ENCODE data around the gene FGFR3.

DNA sequence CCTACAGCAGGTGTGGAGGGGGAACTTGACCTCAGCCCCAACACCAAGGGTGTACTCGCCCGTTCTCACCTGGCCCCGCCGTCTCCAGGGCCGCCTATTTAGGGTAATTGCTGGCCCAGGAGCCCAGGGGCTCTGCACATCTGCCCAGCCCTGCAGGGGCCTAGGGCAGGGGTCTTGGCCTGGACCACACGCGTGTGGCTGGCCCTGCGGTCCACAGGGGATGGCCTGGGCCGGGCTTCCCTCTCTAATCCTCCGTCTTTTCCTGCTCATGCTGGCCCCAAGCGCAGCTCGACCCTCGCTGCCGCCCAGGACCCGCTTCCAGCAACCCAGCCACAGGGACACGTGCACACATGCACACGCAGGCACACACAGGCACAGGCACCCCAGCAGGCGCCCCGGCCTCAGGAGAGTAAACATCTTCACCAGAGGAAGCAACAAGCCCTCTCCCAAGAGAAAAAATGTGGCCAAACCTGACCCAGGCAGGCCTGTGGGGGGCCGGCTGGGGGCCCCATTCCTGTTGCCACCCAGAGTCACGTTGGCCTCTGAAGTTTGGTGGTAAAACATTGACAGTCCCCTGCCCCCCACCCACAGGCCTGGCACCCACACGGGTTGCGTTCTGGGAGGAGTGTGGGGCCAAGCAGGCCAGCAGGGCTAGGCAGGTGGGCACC is 24.6 kb upstream of the FGFR3 start:
- no peak for TF ChIP-seq JUND (IDR thresholded peaks at IDR 0.05)
- TF ChIP-seq POLR2AphosphoS5 (IDR thresholded peaks at IDR 0.05; ENCODE audit: low read depth, low read length): no peak
- no peak for TF ChIP-seq GABPA (IDR thresholded peaks at IDR 0.05; ENCODE audit: low read depth)
- TF ChIP-seq, protein P1, sequence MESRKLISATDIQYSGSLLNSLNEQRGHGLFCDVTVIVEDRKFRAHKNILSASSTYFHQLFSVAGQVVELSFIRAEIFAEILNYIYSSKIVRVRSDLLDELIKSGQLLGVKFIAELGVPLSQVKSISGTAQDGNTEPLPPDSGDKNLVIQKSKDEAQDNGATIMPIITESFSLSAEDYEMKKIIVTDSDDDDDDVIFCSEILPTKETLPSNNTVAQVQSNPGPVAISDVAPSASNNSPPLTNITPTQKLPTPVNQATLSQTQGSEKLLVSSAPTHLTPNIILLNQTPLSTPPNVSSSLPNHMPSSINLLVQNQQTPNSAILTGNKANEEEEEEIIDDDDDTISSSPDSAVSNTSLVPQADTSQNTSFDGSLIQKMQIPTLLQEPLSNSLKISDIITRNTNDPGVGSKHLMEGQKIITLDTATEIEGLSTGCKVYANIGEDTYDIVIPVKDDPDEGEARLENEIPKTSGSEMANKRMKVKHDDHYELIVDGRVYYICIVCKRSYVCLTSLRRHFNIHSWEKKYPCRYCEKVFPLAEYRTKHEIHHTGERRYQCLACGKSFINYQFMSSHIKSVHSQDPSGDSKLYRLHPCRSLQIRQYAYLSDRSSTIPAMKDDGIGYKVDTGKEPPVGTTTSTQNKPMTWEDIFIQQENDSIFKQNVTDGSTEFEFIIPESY (IDR thresholded peaks at IDR 0.05; ENCODE audit: borderline replicate concordance, low read depth): no peak
- TF ChIP-seq SIN3A (IDR thresholded peaks at IDR 0.05; ENCODE audit: borderline replicate concordance, low read depth, low read length): no peak
- TF ChIP-seq, protein P2, sequence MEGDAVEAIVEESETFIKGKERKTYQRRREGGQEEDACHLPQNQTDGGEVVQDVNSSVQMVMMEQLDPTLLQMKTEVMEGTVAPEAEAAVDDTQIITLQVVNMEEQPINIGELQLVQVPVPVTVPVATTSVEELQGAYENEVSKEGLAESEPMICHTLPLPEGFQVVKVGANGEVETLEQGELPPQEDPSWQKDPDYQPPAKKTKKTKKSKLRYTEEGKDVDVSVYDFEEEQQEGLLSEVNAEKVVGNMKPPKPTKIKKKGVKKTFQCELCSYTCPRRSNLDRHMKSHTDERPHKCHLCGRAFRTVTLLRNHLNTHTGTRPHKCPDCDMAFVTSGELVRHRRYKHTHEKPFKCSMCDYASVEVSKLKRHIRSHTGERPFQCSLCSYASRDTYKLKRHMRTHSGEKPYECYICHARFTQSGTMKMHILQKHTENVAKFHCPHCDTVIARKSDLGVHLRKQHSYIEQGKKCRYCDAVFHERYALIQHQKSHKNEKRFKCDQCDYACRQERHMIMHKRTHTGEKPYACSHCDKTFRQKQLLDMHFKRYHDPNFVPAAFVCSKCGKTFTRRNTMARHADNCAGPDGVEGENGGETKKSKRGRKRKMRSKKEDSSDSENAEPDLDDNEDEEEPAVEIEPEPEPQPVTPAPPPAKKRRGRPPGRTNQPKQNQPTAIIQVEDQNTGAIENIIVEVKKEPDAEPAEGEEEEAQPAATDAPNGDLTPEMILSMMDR (IDR thresholded peaks at IDR 0.05): no peak
- TF ChIP-seq, protein P3, sequence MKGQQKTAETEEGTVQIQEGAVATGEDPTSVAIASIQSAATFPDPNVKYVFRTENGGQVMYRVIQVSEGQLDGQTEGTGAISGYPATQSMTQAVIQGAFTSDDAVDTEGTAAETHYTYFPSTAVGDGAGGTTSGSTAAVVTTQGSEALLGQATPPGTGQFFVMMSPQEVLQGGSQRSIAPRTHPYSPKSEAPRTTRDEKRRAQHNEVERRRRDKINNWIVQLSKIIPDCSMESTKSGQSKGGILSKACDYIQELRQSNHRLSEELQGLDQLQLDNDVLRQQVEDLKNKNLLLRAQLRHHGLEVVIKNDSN (IDR thresholded peaks at IDR 0.05; ENCODE audit: borderline replicate concordance, low read depth): no peak
- TF ChIP-seq NFIC (IDR thresholded peaks at IDR 0.05; ENCODE audit: borderline replicate concordance): no peak
- TF ChIP-seq, protein P4, sequence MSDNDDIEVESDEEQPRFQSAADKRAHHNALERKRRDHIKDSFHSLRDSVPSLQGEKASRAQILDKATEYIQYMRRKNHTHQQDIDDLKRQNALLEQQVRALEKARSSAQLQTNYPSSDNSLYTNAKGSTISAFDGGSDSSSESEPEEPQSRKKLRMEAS (IDR thresholded peaks at IDR 0.05; ENCODE audit: low read depth): no peak

Data from SK-N-SH (cell line).